Neural cell (in vitro differentiated cells): Measurements from ENCODE around the gene ALOXE3.

Source experiments
- EP300 ChIP-seq: fragments of 450-650 bp; conservative IDR thresholded peaks from 2 replicates; pipeline ENCODE4 v1.6.1; 2014; ENCODE audit warnings: antibody characterized with exemption, mild to moderate bottlenecking, moderate library complexity; ENCODE audit not compliant: poor library complexity, severe bottlenecking
- EZH2 ChIP-seq: fragments of 200-600, 300-800 bp; shearing (Covaris generic), sonication (generic); IDR thresholded peaks from 2 replicates; pipeline ENCODE4 v1.6.1; 2014; ENCODE audit warnings: antibody characterized with exemption, low read length, borderline replicate concordance, mild to moderate bottlenecking; ENCODE audit not compliant: insufficient read depth, poor library complexity, severe bottlenecking
- POLR2AphosphoS5 ChIP-seq: IDR thresholded peaks from 2 replicates; pipeline ENCODE4 v1.6.1; 2012
- RAD21 ChIP-seq: fragments of 450-650 bp; conservative IDR thresholded peaks from 2 replicates; pipeline ENCODE4 v1.6.1; 2014; ENCODE audit warnings: antibody characterized with exemption, mild to moderate bottlenecking, moderate library complexity
- TF ChIP-seq, protein P1 (sequence below): fragments of 450-650 bp; IDR thresholded peaks from 2 replicates; pipeline ENCODE4 v1.5.1; 2014; ENCODE audit warnings: antibody characterized with exemption, mild to moderate bottlenecking, moderate library complexity; ENCODE audit not compliant: poor library complexity, severe bottlenecking
- TF ChIP-seq, protein P2 (sequence below): IDR thresholded peaks from 2 replicates; pipeline ENCODE4 v1.6.1; 2012; ENCODE audit warnings: borderline replicate concordance

DNA sequence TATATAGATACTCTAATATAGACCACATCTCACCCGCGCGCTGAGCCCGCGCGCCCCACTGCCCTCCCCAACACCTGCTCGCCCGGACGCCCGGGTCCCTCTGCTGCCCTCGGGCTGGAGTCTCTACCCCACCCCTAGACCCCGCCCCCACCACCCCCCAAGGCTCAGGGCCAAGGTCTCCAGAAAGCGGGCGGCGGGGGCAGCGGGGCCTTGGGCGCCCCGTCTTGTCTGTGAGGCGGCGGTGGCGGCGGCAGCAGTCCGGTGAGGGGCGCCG is 3.0 kb upstream of the ALOXE3 start:
- no peak for TF ChIP-seq RAD21
- TF ChIP-seq, protein P1, sequence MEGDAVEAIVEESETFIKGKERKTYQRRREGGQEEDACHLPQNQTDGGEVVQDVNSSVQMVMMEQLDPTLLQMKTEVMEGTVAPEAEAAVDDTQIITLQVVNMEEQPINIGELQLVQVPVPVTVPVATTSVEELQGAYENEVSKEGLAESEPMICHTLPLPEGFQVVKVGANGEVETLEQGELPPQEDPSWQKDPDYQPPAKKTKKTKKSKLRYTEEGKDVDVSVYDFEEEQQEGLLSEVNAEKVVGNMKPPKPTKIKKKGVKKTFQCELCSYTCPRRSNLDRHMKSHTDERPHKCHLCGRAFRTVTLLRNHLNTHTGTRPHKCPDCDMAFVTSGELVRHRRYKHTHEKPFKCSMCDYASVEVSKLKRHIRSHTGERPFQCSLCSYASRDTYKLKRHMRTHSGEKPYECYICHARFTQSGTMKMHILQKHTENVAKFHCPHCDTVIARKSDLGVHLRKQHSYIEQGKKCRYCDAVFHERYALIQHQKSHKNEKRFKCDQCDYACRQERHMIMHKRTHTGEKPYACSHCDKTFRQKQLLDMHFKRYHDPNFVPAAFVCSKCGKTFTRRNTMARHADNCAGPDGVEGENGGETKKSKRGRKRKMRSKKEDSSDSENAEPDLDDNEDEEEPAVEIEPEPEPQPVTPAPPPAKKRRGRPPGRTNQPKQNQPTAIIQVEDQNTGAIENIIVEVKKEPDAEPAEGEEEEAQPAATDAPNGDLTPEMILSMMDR = no peak
- no peak for TF ChIP-seq EP300
- TF ChIP-seq POLR2AphosphoS5 = no peak
- TF ChIP-seq EZH2 = no peak
- TF ChIP-seq, protein P2, sequence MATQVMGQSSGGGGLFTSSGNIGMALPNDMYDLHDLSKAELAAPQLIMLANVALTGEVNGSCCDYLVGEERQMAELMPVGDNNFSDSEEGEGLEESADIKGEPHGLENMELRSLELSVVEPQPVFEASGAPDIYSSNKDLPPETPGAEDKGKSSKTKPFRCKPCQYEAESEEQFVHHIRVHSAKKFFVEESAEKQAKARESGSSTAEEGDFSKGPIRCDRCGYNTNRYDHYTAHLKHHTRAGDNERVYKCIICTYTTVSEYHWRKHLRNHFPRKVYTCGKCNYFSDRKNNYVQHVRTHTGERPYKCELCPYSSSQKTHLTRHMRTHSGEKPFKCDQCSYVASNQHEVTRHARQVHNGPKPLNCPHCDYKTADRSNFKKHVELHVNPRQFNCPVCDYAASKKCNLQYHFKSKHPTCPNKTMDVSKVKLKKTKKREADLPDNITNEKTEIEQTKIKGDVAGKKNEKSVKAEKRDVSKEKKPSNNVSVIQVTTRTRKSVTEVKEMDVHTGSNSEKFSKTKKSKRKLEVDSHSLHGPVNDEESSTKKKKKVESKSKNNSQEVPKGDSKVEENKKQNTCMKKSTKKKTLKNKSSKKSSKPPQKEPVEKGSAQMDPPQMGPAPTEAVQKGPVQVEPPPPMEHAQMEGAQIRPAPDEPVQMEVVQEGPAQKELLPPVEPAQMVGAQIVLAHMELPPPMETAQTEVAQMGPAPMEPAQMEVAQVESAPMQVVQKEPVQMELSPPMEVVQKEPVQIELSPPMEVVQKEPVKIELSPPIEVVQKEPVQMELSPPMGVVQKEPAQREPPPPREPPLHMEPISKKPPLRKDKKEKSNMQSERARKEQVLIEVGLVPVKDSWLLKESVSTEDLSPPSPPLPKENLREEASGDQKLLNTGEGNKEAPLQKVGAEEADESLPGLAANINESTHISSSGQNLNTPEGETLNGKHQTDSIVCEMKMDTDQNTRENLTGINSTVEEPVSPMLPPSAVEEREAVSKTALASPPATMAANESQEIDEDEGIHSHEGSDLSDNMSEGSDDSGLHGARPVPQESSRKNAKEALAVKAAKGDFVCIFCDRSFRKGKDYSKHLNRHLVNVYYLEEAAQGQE = no peak
